Left kidney (tissue), 8 donors: ENCODE results near the gene ZIC1. TPM values are rescaled to one million over a fixed set of nuclear protein-coding genes. Genes with fewer than 3 reads are reported as not detected.

Experiments used
- DNase-seq: peaks from one replicate; pipeline ENCODE4 v3.0.0-alpha.2; 2013
- long read RNA-seq, 8 donors: transcript quantifications; one replicate each; lab custom pipeline, GENCODE V29; 2026
- polyA plus RNA-seq: library from polyadenylated mRNA; unstranded; fragments of 120-200 nt; gene quantifications from one replicate; pipeline ENCODE4 v1.2.1, GENCODE V29; 2013; ENCODE audit not compliant: insufficient read length

Gene ZIC1
- 0.08 TPM for polyA plus RNA-seq
- long read RNA-seq, donor 1, full-length matches to known transcripts, result 1 of 1 reads
- long read RNA-seq, donor 1, partial matches to known transcripts, result 0 of 1 reads
- long read RNA-seq, donor 1, other reads (novel, unspliced or antisense), result 0 of 1 reads
- long read RNA-seq, donor 2, result 0 reads
- long read RNA-seq, donor 3, result 0 reads
- long read RNA-seq, donor 4, result 0 reads
- long read RNA-seq, donor 5, result 0 reads
- long read RNA-seq, donor 6, result 0 reads
- long read RNA-seq, donor 7, result 0 reads
- long read RNA-seq, donor 8, result 0 reads

DNA sequence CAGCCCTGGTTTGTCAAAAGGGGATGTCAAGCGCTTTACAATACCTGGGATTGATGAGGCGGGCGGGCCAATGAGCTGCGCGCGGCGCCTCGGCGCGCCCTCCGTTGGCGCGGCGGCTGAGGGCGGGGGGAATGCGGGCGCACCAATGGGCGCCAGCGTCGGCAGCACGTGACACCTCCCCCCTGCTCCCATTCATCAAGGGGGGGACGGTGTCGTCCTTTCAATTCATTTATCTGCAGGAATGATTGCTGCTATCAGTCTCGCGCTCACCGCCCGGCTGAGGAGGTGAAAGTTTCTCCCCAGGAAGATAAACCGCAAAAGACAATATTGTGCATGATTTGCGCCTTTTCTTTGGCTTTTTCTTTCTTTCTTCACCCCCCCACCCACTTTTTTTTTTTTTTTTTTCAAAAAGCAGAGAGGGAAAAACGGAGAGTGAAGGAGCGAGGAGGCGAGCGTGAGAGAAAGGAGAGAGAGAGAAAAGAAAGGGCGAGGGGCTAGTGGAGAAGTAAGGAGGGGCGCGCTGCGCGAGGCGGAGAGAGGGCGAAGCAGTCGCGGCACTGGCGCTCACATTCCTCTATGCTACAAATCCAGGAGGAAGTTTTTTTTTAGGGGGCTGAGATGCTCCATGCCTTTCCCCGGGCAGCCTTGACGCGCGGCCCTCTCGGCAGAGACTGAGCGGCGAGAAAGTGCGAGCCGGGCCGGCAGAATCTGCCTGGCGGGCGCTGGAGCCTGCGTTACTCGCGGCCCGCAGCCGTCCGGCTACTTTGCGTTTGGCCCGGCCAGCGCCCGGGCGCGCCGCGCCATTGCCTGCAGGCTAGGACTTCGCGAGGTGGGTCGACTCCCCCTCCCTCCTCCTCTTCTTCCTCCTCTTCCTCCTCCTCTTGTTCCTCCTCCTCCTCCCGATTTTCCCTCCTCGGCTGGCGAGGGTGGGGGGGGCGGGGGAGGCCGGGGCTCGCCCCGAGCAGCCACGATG, at the start of gene ZIC1:
Gene ZIC1 (plus strand): TSS at position 223 of the 973 bp plus-strand sequence. CDS start 748 bp downstream, at position 971.
- DNase-seq, result no peak

DNA sequence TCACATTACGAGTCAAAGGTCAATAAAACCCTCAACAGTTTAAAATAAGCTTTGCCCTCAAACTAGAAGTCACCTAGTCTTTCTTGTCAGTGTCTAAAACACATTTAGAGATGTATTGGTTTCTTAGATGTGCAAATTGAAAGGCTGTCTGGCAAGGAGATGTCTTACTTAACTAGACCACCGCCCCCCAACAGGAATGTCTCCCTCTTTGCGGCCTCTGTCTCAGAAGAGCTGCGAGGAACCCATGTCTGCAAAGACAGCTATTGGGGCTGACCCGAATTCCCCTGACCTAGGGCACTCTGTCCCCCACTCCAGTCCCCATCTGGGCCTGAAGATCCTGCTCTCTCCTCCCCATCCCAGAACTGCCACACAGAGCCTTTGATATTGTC, 49.1 kb upstream of the ZIC1 start:
- no peak for DNase-seq

DNA sequence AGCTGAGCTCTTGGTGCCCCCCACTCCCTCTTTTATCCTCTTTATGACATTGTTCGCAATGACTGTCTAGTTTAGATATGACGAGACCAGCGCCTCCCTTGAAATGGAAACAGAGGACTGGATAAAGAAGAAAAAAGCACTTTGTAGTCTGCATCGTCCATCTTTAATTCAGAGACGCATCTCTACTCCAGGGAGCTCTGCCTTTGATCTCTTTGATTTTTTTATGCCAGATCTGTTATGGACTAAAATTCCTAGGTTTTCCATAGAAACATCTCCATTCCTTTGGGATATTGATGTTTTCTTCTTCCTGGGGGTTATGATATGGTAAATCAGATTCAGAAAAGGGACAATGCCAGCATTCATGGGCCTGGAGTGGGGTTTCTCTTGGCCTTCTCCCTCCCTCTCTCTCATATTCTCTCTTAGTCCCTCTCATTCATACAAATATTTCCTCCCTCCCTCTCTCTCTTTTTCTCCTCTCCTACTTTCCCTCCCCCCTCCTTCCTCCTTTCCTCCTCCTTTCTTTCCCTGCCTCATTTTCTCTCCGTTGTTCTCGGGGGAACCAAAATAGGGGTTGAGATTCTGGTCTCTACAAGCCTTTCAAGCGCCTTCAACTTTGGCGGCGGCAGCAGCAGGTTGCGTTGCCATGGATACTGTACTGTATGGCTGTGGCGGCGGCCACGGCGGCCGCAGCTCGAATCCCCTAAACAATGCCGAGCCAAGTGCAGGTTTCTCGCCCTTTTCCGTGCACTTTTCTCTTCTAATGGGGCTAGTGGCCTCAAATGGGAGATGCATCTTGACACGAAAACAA, 48.3 kb upstream of the ZIC1 start:
- no peak for DNase-seq

GRCh38 chr3:147361454-147362420, 47.4 kb upstream of the ZIC1 start:
- no peak for DNase-seq

GRCh38 chr3:147364771-147365170, 44.4 kb upstream of the ZIC1 start:
- DNase-seq, result no peak

DNA sequence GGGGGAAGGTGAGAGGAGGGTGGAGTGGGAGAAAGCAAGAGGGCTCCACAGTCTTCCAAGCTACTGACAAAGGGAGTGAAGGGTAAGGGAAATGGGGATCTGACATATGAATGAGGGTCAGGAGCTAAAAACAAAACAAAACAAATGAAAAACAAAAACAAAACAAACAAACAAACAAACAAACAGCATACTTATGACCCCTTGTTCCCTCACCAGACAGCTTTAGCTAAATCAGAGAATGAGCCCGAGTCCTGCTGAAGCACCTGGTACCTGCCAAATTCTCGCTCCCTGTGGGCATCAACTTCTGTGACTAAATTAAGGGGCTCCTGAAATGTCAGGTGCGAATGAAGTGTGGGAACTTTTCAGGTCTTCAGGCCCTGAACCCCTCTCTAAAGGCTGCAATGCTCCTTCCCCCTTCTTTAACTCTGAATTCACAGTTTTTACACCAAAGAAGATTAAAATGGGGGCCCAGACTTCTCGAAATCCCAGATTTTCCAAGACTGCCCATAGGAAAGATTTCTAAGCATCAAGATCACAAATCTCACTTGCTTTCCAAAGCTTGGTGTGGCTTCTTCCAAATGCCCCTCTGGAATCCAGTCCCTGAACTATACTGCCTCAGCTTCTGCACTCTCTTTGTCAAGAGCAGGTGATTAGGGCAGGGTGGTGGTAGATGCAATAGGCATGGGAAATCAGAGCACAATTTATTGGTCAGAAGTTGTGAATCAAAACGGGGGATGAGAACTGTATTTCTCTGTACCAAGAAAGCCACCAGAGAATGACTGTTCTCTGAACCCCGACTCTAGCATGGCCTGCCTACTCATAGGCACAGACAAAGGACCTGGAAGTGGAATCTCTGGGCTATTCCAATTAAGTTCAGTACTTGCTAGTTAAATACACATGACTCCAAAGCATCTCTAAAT, 43.7 kb upstream of the ZIC1 start:
- no peak for DNase-seq

GRCh38 chr3:147367676-147368075, 41.5 kb upstream of the ZIC1 start:
- no peak for DNase-seq

DNA sequence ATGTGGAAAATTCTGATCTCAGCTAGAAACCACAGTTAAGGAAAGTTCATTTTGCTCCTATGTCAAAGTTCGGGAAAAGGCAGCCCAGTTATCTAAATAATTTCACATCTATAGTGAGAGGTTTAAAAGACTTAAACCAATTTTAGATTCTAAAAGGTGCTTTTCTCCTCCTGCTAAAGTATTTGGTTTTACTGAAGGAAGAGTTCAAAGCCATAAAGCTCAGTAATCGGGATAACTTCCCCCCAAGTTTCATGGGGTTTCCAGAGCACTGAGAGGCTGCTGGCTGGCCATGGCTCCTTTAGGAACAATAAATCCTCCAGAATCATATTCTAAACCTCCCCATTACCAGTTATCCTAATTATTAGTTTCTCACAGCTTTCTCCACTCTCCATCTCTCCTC, 41.0 kb upstream of the ZIC1 start:
- no peak for DNase-seq

DNA sequence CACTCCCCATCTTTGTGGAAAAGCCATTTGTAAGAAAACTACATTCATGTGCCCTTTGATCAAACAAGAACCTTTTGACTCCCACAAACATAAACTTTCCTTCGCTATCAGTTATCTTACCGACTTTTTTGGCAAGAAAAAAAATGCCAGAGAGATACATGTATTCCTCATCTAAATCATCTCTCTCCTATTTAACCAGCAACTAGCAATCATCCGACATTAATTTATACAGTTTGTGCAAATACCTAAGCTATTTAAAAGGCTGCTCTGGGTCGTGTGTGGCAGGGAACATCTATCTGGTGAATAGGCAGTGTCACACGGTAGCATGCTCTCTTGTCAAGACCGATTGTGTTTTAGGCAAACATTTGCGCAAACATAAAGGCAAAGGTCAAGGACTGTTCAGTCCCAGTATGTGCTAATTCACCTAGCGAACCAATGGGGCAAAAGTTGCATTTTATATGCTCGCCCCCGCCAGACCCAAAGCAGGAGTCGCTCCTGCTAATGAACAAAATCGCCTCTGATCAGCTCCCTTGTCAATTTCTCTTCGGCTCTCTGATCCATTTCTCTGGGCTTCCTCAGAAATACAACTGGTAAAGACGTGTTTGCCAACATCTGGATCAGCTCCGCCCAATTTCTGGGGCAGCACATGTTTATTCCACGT, 40.5 kb upstream of the ZIC1 start:
- no peak for DNase-seq

DNA sequence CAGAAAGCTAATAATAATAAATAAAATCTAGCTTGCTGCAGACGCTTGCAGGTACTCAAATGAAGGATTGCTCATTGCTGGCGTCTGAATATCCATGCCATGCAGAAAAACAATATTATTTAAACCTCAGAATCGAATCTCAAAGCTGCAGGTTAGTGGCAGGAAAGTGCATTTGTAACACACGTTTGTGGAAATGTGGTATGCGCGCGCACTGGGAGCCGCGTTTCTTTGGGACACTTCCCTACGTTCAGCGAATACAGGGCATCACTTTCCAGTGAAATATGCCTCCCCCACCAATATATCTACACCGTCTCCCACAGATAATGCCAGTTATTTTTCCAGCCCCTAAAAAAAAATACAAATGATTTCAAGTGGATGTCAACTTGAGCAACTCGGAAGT, 39.9 kb upstream of the ZIC1 start:
- DNase-seq, result no peak

DNA sequence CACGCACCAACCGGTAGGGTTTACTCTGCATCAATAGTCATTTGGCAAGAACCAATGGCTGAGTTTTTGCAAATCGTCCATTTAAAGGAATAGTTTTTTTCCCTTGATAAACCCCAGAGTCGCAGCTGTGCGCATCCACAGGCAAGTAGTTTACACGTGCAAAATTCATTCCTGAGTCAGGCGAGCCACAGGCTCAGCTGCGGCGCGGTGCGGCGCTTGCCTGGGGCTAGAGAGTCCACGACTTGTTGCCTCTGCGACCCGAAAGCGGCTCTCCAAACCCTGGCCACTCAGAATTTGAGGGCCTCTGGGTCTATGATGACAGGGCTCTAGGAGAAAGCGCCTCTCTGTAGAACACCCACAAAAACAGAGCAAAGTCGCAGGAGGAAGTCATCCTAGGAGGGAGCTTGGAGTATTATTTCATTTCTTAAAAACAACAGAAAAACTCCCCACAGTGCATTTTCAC, 39.5 kb upstream of the ZIC1 start:
- no peak for DNase-seq

- DNase-seq, result no peak
These were observed 38.8 kb upstream of the ZIC1 start for GRCh38 chr3:147370349-147370748.

GRCh38 chr3:147371140-147371539, 38.0 kb upstream of the ZIC1 start:
- DNase-seq, result no peak

- DNase-seq, result no peak
These were observed 37.3 kb upstream of the ZIC1 start for GRCh38 chr3:147371771-147372340.

DNA sequence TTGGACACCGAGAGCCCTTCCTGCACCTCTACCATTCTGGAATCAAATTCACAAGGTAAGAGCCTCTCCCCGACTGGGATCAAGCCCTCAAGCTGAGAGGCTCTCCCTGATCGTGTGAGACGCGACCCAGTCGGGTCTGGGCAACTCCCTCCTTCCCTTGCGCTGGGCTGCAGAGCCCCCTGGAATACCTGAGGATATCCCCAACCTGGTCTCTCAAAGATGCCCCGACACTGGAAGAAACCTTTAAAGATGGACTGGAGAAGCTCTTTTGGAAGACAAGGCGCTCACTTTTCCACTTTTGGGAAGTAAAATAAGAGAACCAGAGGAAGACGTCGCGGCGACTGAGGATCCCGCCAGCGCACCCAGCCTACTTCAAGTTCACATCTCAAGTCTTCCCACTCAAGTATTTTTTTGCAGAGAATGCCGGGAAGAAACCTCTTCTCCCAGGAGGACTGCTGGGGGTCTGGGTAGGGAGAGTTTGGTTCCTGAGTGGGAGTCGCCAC, 36.6 kb upstream of the ZIC1 start:
- no peak for DNase-seq

DNA sequence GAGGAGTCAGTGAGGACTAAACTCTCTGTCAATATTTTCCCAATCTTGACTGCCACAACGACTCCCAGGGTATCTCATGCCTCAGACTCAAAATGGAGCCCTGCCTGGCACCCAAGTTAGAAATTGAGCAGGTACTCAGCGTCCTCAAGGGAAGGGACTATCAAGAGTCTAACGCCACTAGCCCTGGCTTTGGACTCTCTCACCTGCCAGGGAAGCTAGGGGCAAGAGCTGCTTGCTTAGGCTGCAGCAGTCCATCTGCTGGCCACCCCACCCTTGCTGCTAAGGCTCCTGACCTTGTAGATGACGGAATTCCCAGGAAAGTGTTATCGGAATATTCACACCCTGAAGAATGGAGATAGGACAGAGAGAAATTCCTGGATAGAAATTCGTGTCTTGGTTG, 35.9 kb upstream of the ZIC1 start:
- DNase-seq, result no peak

DNA sequence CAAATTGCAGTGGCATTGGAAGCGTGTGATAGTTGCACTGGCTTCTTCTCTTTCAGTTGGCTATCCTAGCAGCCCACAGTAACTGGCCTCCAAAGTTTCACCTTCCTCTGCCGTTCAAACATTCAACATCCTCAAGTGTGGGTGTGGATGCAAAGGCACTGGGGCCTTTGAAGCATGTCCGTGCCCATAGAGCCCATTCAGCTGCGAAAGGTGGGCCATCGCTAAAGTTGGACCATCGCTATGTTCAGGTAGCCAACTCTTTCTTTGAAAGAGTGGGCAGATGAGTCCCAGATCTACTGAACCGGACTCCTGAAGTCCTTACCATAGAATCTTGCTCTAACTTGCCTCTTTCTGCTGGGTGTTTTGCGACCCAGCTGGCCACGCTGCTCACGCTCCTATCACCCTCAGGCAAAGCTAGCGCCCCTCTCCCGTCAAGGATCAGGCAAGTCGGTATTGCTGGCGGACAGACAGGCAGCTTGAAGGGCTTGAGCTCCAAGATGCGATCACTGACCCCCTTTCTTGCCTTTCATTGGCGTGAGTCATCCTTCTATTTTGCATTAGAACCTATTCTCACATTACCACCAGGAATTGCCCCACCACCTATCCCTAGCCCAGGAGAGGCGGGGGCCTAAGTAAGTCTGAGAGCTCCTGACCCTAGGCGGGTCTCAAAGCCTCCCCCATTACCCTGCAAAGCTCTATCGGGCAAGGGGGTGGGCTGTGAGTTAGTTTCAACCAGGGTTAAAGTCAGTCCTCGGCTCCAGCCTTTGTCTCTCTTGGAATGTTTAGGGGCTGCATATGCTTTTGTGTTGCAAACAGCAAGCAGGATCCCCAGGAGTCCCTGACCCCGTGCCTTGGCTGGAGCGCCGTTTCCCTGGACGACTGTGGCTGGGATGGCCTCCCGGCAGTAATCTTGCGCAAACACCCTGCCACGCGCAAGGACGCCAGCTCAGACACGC, 31.5 kb upstream of the ZIC1 start:
- DNase-seq, result no peak

- DNase-seq, result no peak
These were observed 29.5 kb upstream of the ZIC1 start for GRCh38 chr3:147379651-147380050.
